Measurements from ENCODE around the gene PTGS2.
"Not testable (repeated sequence)": the region's sequence is repeated elsewhere in the genome, so short reads cannot be mapped to it uniquely, and the experiment has no call there.

PTGS2 gene

GRCh38 chr1:186664217-186664616, 16.0 kb downstream of the PTGS2 start:
- not testable (repeated sequence) for H3K79me2 ChIP-seq (ENCODE audit: control insufficient read depth, insufficient read depth, low read length); H4K8ac ChIP-seq (ENCODE audit: low read depth, low read length); H3K4me3 ChIP-seq (ENCODE audit: low read length); H3K23ac ChIP-seq (ENCODE audit: low read length); H3K4me2 ChIP-seq (ENCODE audit: low read length); H3K79me1 ChIP-seq (ENCODE audit: low read length); H4K5ac ChIP-seq (ENCODE audit: low read length); H3K56ac ChIP-seq (ENCODE audit: low read length); H3K27me3 ChIP-seq (ENCODE audit: insufficient read depth, low read length, poor library complexity); H2BK120ac ChIP-seq (ENCODE audit: low read depth, low read length); H2BK15ac ChIP-seq (replicated peaks; ENCODE audit: low read depth); H3K4ac ChIP-seq (ENCODE audit: low read depth, low read length); H3K27ac ChIP-seq (ENCODE audit: low read depth, low read length); H3K9ac ChIP-seq (ENCODE audit: low read length); DNase-seq; H2BK5ac ChIP-seq (ENCODE audit: low read length); H3K4me1 ChIP-seq (ENCODE audit: control insufficient read depth, low read depth, low read length); H2AK5ac ChIP-seq (ENCODE audit: low read length); H3K18ac ChIP-seq (ENCODE audit: low read length); H3K36me3 ChIP-seq (ENCODE audit: control insufficient read depth, insufficient read depth, low read length)
- no CpG with 5 or more reads among the region's 8 CpGs for WGBS (ENCODE audit: extremely low coverage, insufficient coverage, low lambda C conversion rate)

- Histone ChIP-seq H4K8ac (ENCODE audit: low read depth, low read length) (no peak overlapping the region), H3K27me3 (ENCODE audit: insufficient read depth, low read length, poor library complexity) (no peaks in the 10 kb centered on the region), H3K79me1 (ENCODE audit: low read length) (no peaks in the 10 kb centered on the region), H3K9ac (ENCODE audit: low read length) (no peak overlapping the region), H3K4ac (ENCODE audit: low read depth, low read length) (no peak overlapping the region), H3K56ac (ENCODE audit: low read length) (no peak overlapping the region), H3K4me2 (ENCODE audit: low read length) (no peak overlapping the region), H2BK120ac (ENCODE audit: low read depth, low read length) (no peak overlapping the region), H3K36me3 (ENCODE audit: control insufficient read depth, insufficient read depth, low read length) (no peaks in the 10 kb centered on the region), H2AK5ac (ENCODE audit: low read length) (no peak overlapping the region), H3K4me1 (ENCODE audit: control insufficient read depth, low read depth, low read length) (no peaks in the 10 kb centered on the region), H2BK15ac (replicated peaks; ENCODE audit: low read depth) (no peak overlapping the region), H3K79me2 (ENCODE audit: control insufficient read depth, insufficient read depth, low read length) (no peaks in the 10 kb centered on the region), H3K18ac (ENCODE audit: low read length) (no peak overlapping the region), H4K5ac (ENCODE audit: low read length) (no peak overlapping the region), H3K4me3 (ENCODE audit: low read length) (no peak overlapping the region), H2BK5ac (ENCODE audit: low read length) (no peak overlapping the region), H3K27ac (ENCODE audit: low read depth, low read length) (no peak overlapping the region), H3K23ac (ENCODE audit: low read length) (no peak overlapping the region)
- DNase-seq = peak; percentile 70
Measured at GRCh38 chr1:186662752-186663151, 17.5 kb downstream of the PTGS2 start.

GRCh38 chr1:186659890-186660341, 20.3 kb downstream of the PTGS2 start:
- H3K27me3 ChIP-seq (ENCODE audit: insufficient read depth, low read length, poor library complexity) = no peaks in the 10 kb centered on the region
- DNase-seq = no peak
- H3K79me2 ChIP-seq (ENCODE audit: control insufficient read depth, insufficient read depth, low read length) = no peaks in the 10 kb centered on the region
- no peak overlapping the region for H3K27ac ChIP-seq (ENCODE audit: low read depth, low read length)
- H3K36me3 ChIP-seq (ENCODE audit: control insufficient read depth, insufficient read depth, low read length) = no peaks in the 10 kb centered on the region
- no peak overlapping the region for H3K56ac ChIP-seq (ENCODE audit: low read length)
- H2BK15ac ChIP-seq (replicated peaks; ENCODE audit: low read depth) = no peak overlapping the region
- no peak overlapping the region for H2BK5ac ChIP-seq (ENCODE audit: low read length)
- H3K4me1 ChIP-seq (ENCODE audit: control insufficient read depth, low read depth, low read length) = no peaks in the 10 kb centered on the region
- no peak overlapping the region for H3K4me3 ChIP-seq (ENCODE audit: low read length)
- no peak overlapping the region for H3K18ac ChIP-seq (ENCODE audit: low read length)
- no peak overlapping the region for H3K23ac ChIP-seq (ENCODE audit: low read length)
- H4K8ac ChIP-seq (ENCODE audit: low read depth, low read length) = no peak overlapping the region
- no peak overlapping the region for H3K4me2 ChIP-seq (ENCODE audit: low read length)
- H3K4ac ChIP-seq (ENCODE audit: low read depth, low read length) = no peak overlapping the region
- H3K9ac ChIP-seq (ENCODE audit: low read length) = no peak overlapping the region
- no peak overlapping the region for H2BK120ac ChIP-seq (ENCODE audit: low read depth, low read length)
- no peak overlapping the region for H2AK5ac ChIP-seq (ENCODE audit: low read length)
- no peaks in the 10 kb centered on the region for H3K79me1 ChIP-seq (ENCODE audit: low read length)
- no peak overlapping the region for H4K5ac ChIP-seq (ENCODE audit: low read length)

GRCh38 chr1:186658999-186659398, 21.2 kb downstream of the PTGS2 start:
- no peak overlapping the region for H3K56ac ChIP-seq (ENCODE audit: low read length)
- no peak overlapping the region for H3K4me2 ChIP-seq (ENCODE audit: low read length)
- H3K79me1 ChIP-seq (ENCODE audit: low read length) = no peaks in the 10 kb centered on the region
- no peak overlapping the region for H2BK120ac ChIP-seq (ENCODE audit: low read depth, low read length)
- no peak overlapping the region for H3K9ac ChIP-seq (ENCODE audit: low read length)
- H3K27me3 ChIP-seq (ENCODE audit: insufficient read depth, low read length, poor library complexity) = no peaks in the 10 kb centered on the region
- H3K18ac ChIP-seq (ENCODE audit: low read length) = no peak overlapping the region
- no peaks in the 10 kb centered on the region for H3K4me1 ChIP-seq (ENCODE audit: control insufficient read depth, low read depth, low read length)
- no peak for DNase-seq
- H4K8ac ChIP-seq (ENCODE audit: low read depth, low read length) = no peak overlapping the region
- H3K79me2 ChIP-seq (ENCODE audit: control insufficient read depth, insufficient read depth, low read length) = no peaks in the 10 kb centered on the region
- H3K23ac ChIP-seq (ENCODE audit: low read length) = no peak overlapping the region
- H4K5ac ChIP-seq (ENCODE audit: low read length) = no peak overlapping the region
- no peak overlapping the region for H2BK5ac ChIP-seq (ENCODE audit: low read length)
- no peak overlapping the region for H3K4ac ChIP-seq (ENCODE audit: low read depth, low read length)
- H3K27ac ChIP-seq (ENCODE audit: low read depth, low read length) = no peak overlapping the region
- H3K36me3 ChIP-seq (ENCODE audit: control insufficient read depth, insufficient read depth, low read length) = no peaks in the 10 kb centered on the region
- H2AK5ac ChIP-seq (ENCODE audit: low read length) = no peak overlapping the region
- no peak overlapping the region for H3K4me3 ChIP-seq (ENCODE audit: low read length)
- H2BK15ac ChIP-seq (replicated peaks; ENCODE audit: low read depth) = no peak overlapping the region

GRCh38 chr1:186657481-186657880, 22.7 kb downstream of the PTGS2 start:
- no peaks in the 10 kb centered on the region for H3K4me1 ChIP-seq (ENCODE audit: control insufficient read depth, low read depth, low read length)
- H3K9ac ChIP-seq (ENCODE audit: low read length) = no peak overlapping the region
- no CpG with 5 or more reads among the region's 2 CpGs for WGBS (ENCODE audit: extremely low coverage, insufficient coverage, low lambda C conversion rate)
- H3K18ac ChIP-seq (ENCODE audit: low read length) = no peak overlapping the region
- H3K4ac ChIP-seq (ENCODE audit: low read depth, low read length) = no peak overlapping the region
- no peak overlapping the region for H2BK120ac ChIP-seq (ENCODE audit: low read depth, low read length)
- no peaks in the 10 kb centered on the region for H3K36me3 ChIP-seq (ENCODE audit: control insufficient read depth, insufficient read depth, low read length)
- DNase-seq = no peak
- H3K56ac ChIP-seq (ENCODE audit: low read length) = no peak overlapping the region
- no peaks in the 10 kb centered on the region for H3K27me3 ChIP-seq (ENCODE audit: insufficient read depth, low read length, poor library complexity)
- no peak overlapping the region for H2BK5ac ChIP-seq (ENCODE audit: low read length)
- H3K27ac ChIP-seq (ENCODE audit: low read depth, low read length) = no peak overlapping the region
- H3K4me2 ChIP-seq (ENCODE audit: low read length) = no peak overlapping the region
- no peaks in the 10 kb centered on the region for H3K79me2 ChIP-seq (ENCODE audit: control insufficient read depth, insufficient read depth, low read length)
- H3K79me1 ChIP-seq (ENCODE audit: low read length) = no peaks in the 10 kb centered on the region
- no peak overlapping the region for H2AK5ac ChIP-seq (ENCODE audit: low read length)
- no peak overlapping the region for H4K8ac ChIP-seq (ENCODE audit: low read depth, low read length)
- H2BK15ac ChIP-seq (replicated peaks; ENCODE audit: low read depth) = no peak overlapping the region
- no peak overlapping the region for H4K5ac ChIP-seq (ENCODE audit: low read length)
- H3K23ac ChIP-seq (ENCODE audit: low read length) = no peak overlapping the region
- no peak overlapping the region for H3K4me3 ChIP-seq (ENCODE audit: low read length)

- no peak overlapping the region for H3K4ac ChIP-seq (ENCODE audit: low read depth, low read length)
- no peaks in the 10 kb centered on the region for H3K4me1 ChIP-seq (ENCODE audit: control insufficient read depth, low read depth, low read length)
- H2AK5ac ChIP-seq (ENCODE audit: low read length) = no peak overlapping the region
- H2BK15ac ChIP-seq (replicated peaks; ENCODE audit: low read depth) = no peak overlapping the region
- no peak overlapping the region for H3K56ac ChIP-seq (ENCODE audit: low read length)
- no peak overlapping the region for H3K18ac ChIP-seq (ENCODE audit: low read length)
- H3K9ac ChIP-seq (ENCODE audit: low read length) = no peak overlapping the region
- H4K8ac ChIP-seq (ENCODE audit: low read depth, low read length) = no peak overlapping the region
- H2BK5ac ChIP-seq (ENCODE audit: low read length) = no peak overlapping the region
- no peak overlapping the region for H4K5ac ChIP-seq (ENCODE audit: low read length)
- H3K4me2 ChIP-seq (ENCODE audit: low read length) = no peak overlapping the region
- H3K79me2 ChIP-seq (ENCODE audit: control insufficient read depth, insufficient read depth, low read length) = no peaks in the 10 kb centered on the region
- no CpG with 5 or more reads among the region's 3 CpGs for WGBS (ENCODE audit: extremely low coverage, insufficient coverage, low lambda C conversion rate)
- H3K27ac ChIP-seq (ENCODE audit: low read depth, low read length) = no peak overlapping the region
- no peaks in the 10 kb centered on the region for H3K27me3 ChIP-seq (ENCODE audit: insufficient read depth, low read length, poor library complexity)
- no peak for DNase-seq
- no peak overlapping the region for H3K4me3 ChIP-seq (ENCODE audit: low read length)
- no peaks in the 10 kb centered on the region for H3K79me1 ChIP-seq (ENCODE audit: low read length)
- H3K36me3 ChIP-seq (ENCODE audit: control insufficient read depth, insufficient read depth, low read length) = no peaks in the 10 kb centered on the region
- no peak overlapping the region for H3K23ac ChIP-seq (ENCODE audit: low read length)
- no peak overlapping the region for H2BK120ac ChIP-seq (ENCODE audit: low read depth, low read length)
Measured at GRCh38 chr1:186655876-186656275, 24.3 kb downstream of the PTGS2 start.

All from mesendoderm (in vitro differentiated cells).